ENCODE results near the gene GXYLT2. TPM values are rescaled to one million over a fixed set of nuclear protein-coding genes. Genes with fewer than 3 reads are reported as not detected.
"Not testable (repeated sequence)": the region's sequence is repeated elsewhere in the genome, so short reads cannot be mapped to it uniquely, and the experiment has no call there.

The GXYLT2 gene
- total and polyA plus RNA-seq, 2 donors (not counting 1 experiment from before 2014, with no cell fraction given) = 6.6 to 25.9 TPM

GRCh38 chr3:72998466-72998865 is 110.6 kb downstream of the GXYLT2 start:
- peak overlapping the region; percentile 96 for H3K4me2 ChIP-seq (ENCODE audit: extremely low read depth, insufficient read depth, low read length)
- no peak for TF ChIP-seq EZH2 (IDR thresholded peaks at IDR 0.05; ENCODE audit: low read length, missing control alignments)
- TF ChIP-seq, protein P1, sequence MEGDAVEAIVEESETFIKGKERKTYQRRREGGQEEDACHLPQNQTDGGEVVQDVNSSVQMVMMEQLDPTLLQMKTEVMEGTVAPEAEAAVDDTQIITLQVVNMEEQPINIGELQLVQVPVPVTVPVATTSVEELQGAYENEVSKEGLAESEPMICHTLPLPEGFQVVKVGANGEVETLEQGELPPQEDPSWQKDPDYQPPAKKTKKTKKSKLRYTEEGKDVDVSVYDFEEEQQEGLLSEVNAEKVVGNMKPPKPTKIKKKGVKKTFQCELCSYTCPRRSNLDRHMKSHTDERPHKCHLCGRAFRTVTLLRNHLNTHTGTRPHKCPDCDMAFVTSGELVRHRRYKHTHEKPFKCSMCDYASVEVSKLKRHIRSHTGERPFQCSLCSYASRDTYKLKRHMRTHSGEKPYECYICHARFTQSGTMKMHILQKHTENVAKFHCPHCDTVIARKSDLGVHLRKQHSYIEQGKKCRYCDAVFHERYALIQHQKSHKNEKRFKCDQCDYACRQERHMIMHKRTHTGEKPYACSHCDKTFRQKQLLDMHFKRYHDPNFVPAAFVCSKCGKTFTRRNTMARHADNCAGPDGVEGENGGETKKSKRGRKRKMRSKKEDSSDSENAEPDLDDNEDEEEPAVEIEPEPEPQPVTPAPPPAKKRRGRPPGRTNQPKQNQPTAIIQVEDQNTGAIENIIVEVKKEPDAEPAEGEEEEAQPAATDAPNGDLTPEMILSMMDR (conservative IDR thresholded peaks at IDR 0.05 in 1 of 2, IDR thresholded peaks at IDR 0.05 in 1 of 2; ENCODE audit: low read depth in 1 of 2, low read length in 2 of 2) = no peak
- H3K27ac ChIP-seq (ENCODE audit: insufficient read depth, low read length) = peak overlapping the region; percentile 20
- H3K27me3 ChIP-seq (ENCODE audit: control insufficient read depth, insufficient read depth, low read length) = no peaks in the 10 kb centered on the region
- no peak overlapping the region for H2AFZ ChIP-seq (ENCODE audit: low read length)
- peak overlapping the region; percentile 76 to 97 (median 90) for H3K4me3 ChIP-seq (replicated peaks in 1 of 4; ENCODE audit: control extremely low read depth in 1 of 4, insufficient read depth in 1 of 4, low read depth in 3 of 4, low read length in 4 of 4)
- H3K4me1 ChIP-seq (ENCODE audit: control insufficient read depth, extremely low read depth, insufficient read depth, low read length) = peaks cover 2% of the 10 kb centered on the region
- H3K36me3 ChIP-seq (ENCODE audit: control insufficient read depth, insufficient read depth, low read length) = peaks cover 3% of the 10 kb centered on the region
- H3K9me3 ChIP-seq (ENCODE audit: control insufficient read depth, insufficient read depth, low read depth, low read length) = no peaks in the 10 kb centered on the region
- peak in 1 of 2 donors; percentile 11 for DNase-seq (ENCODE audit: low read depth in 2 of 2)
- peak overlapping the region; percentile 3 for H3K9ac ChIP-seq (ENCODE audit: insufficient read depth, low read length)
- H3K79me2 ChIP-seq (ENCODE audit: control insufficient read depth, insufficient read depth, low read length) = peaks cover 62% of the 10 kb centered on the region
- H4K20me1 ChIP-seq (ENCODE audit: control insufficient read depth, extremely low read depth, insufficient read depth, low read length) = peaks cover 11% of the 10 kb centered on the region

DNA sequence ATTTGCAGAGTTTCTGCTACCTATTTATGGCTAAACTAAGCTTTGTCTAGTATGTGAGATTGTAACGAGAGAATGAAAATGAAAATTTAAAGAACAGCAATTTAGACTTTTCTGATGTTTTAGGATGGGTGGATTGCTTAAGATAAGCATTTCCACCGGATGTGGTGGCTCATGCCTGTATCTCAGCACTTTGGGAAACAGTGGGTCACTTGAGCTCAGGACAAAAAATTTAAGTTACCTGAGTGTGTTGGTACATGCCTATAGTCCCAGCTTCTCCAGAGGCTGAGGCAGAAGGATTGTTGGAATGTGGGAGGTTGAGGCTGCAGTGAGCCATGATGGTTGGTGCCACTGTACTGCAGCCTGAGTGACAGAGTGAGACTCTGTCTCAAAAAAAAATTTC is 112.1 kb downstream of the GXYLT2 start:
- H3K27ac ChIP-seq (ENCODE audit: insufficient read depth, low read length) = no peak overlapping the region
- H3K36me3 ChIP-seq (ENCODE audit: control insufficient read depth, insufficient read depth, low read length) = peaks cover 3% of the 10 kb centered on the region
- peak overlapping the region; percentile 8 to 97 (median 50) for H3K4me3 ChIP-seq (replicated peaks in 1 of 4; ENCODE audit: control extremely low read depth in 1 of 4, insufficient read depth in 1 of 4, low read depth in 3 of 4, low read length in 4 of 4)
- peaks cover 2% of the 10 kb centered on the region for H3K4me1 ChIP-seq (ENCODE audit: control insufficient read depth, extremely low read depth, insufficient read depth, low read length)
- no peak overlapping the region for H3K9ac ChIP-seq (ENCODE audit: insufficient read depth, low read length)
- peaks cover 77% of the 10 kb centered on the region for H3K79me2 ChIP-seq (ENCODE audit: control insufficient read depth, insufficient read depth, low read length)
- TF ChIP-seq, protein P1 (conservative IDR thresholded peaks at IDR 0.05 in 1 of 2, IDR thresholded peaks at IDR 0.05 in 1 of 2; ENCODE audit: low read depth in 1 of 2, low read length in 2 of 2) = no peak
- no peak for TF ChIP-seq EZH2 (IDR thresholded peaks at IDR 0.05; ENCODE audit: low read length, missing control alignments)
- peak overlapping the region; percentile 96 for H3K4me2 ChIP-seq (ENCODE audit: extremely low read depth, insufficient read depth, low read length)
- DNase-seq (ENCODE audit: low read depth in 2 of 2) = no peak
- no peaks in the 10 kb centered on the region for H3K9me3 ChIP-seq (ENCODE audit: control insufficient read depth, insufficient read depth, low read depth, low read length)
- peaks cover 11% of the 10 kb centered on the region for H4K20me1 ChIP-seq (ENCODE audit: control insufficient read depth, extremely low read depth, insufficient read depth, low read length)
- H2AFZ ChIP-seq (ENCODE audit: low read length) = no peak overlapping the region
- H3K27me3 ChIP-seq (ENCODE audit: control insufficient read depth, insufficient read depth, low read length) = no peaks in the 10 kb centered on the region

DNA sequence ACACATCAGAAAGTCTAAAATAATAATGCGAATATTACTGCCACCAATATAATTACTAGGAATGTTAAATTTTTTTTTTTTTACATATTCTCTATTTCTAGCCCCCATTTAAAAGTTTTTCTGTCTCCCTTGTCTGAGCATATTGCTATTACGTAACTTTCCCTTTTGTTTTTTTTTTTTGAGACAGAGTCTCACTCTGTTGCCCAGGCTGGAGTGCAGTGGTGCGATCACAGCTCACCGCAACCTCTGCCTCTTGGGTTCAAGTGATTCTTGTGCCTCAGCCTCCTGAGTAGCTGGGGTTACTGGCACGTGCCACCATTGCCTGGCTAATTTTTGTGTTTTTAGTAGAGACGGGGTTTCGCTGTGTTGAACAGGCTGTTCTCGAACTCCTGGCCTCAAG is 115.2 kb downstream of the GXYLT2 start:
- not testable (repeated sequence) for H2AFZ ChIP-seq (ENCODE audit: low read length); H3K9me3 ChIP-seq (ENCODE audit: control insufficient read depth, insufficient read depth, low read depth, low read length); H3K4me2 ChIP-seq (ENCODE audit: extremely low read depth, insufficient read depth, low read length); H3K9ac ChIP-seq (ENCODE audit: insufficient read depth, low read length); H3K4me1 ChIP-seq (ENCODE audit: control insufficient read depth, extremely low read depth, insufficient read depth, low read length); H3K36me3 ChIP-seq (ENCODE audit: control insufficient read depth, insufficient read depth, low read length); H3K27ac ChIP-seq (ENCODE audit: insufficient read depth, low read length); H3K27me3 ChIP-seq (ENCODE audit: control insufficient read depth, insufficient read depth, low read length); DNase-seq (ENCODE audit: low read depth in 2 of 2); H3K4me3 ChIP-seq (replicated peaks in 1 of 4; ENCODE audit: control extremely low read depth in 1 of 4, insufficient read depth in 1 of 4, low read depth in 3 of 4, low read length in 4 of 4)
- Histone ChIP-seq H4K20me1 (ENCODE audit: control insufficient read depth, extremely low read depth, insufficient read depth, low read length) (peaks cover 11% of the 10 kb centered on the region), H3K79me2 (ENCODE audit: control insufficient read depth, insufficient read depth, low read length) (peaks cover 96% of the 10 kb centered on the region)
